HEK293 (cell line): Measurements from ENCODE around the gene EDNRA.

Source experiments
- CTCF ChIP-seq: fragments of 450-650 bp; formaldehyde crosslinking; IDR thresholded peaks from 2 replicates; pipeline ENCODE4 v1.5.1; 2016; ENCODE audit warnings: missing biosample characterization, missing genetic modification characterization
- HOXC10 ChIP-seq: sonication (generic); formaldehyde crosslinking; IDR thresholded peaks from 2 replicates; pipeline ENCODE4 v1.8.1; 2023; ENCODE audit warnings: mild to moderate bottlenecking, missing genetic modification reagents
- PRDM6 ChIP-seq: fragments of 450-650 bp; formaldehyde crosslinking; IDR thresholded peaks from 2 replicates; pipeline ENCODE4 v1.5.1; 2017; ENCODE audit warnings: missing biosample characterization, missing genetic modification characterization
- TRIM28 ChIP-seq: IDR thresholded peaks from 2 replicates; pipeline ENCODE4 v1.6.1; 2011; ENCODE audit warnings: low read length, control low read depth, borderline replicate concordance
- YY1 ChIP-seq: fragments of 450-650 bp; formaldehyde crosslinking; IDR thresholded peaks from 2 replicates; pipeline ENCODE4 v1.5.1; 2018; ENCODE audit warnings: missing biosample characterization, missing genetic modification characterization
- ZFP69B ChIP-seq: fragments of 450-650 bp; formaldehyde crosslinking; IDR thresholded peaks from 2 replicates; pipeline ENCODE4 v1.5.1; 2016; ENCODE audit warnings: missing biosample characterization, missing genetic modification characterization
- ZNF311 ChIP-seq: fragments of 450-650 bp; formaldehyde crosslinking; IDR thresholded peaks from 2 replicates; pipeline ENCODE4 v1.5.1; 2017; ENCODE audit warnings: missing biosample characterization, missing genetic modification characterization, borderline replicate concordance
- ZNF324 ChIP-seq: fragments of 450-650 bp; formaldehyde crosslinking; IDR thresholded peaks from 2 replicates; pipeline ENCODE4 v1.5.1; 2016; ENCODE audit warnings: missing biosample characterization, missing genetic modification characterization
- ZNF341 ChIP-seq: fragments of 450-650 bp; formaldehyde crosslinking; IDR thresholded peaks from 2 replicates; pipeline ENCODE4; 2016; ENCODE audit warnings: low read depth, missing biosample characterization, missing genetic modification characterization
- ZSCAN5A ChIP-seq: fragments of 450-650 bp; formaldehyde crosslinking; IDR thresholded peaks from 2 replicates; pipeline ENCODE4 v1.5.1; 2016; ENCODE audit warnings: missing biosample characterization, missing genetic modification characterization

- TF ChIP-seq CTCF (tag by site-specific recombination) (no peak), ZSCAN5A (no peak), ZFP69B (tag by site-specific recombination) (no peak), YY1 (tag by site-specific recombination) (no peak), ZNF324 (tag by site-specific recombination) (no peak), TRIM28 (no peak), PRDM6 (no peak), ZNF311 (tag by site-specific recombination) (no peak), ZNF341 (no peak), HOXC10 (CRISPR knock-in tag) (no peak)
These were observed 43.7 kb downstream of the EDNRA start for GRCh38 chr4:147524601-147525000.
